ENCODE measurements around the gene N4BP2L2.
A peak's percentile ranks its signal among the peaks of the same experiment; 100 is the strongest.

The N4BP2L2 gene

DNA sequence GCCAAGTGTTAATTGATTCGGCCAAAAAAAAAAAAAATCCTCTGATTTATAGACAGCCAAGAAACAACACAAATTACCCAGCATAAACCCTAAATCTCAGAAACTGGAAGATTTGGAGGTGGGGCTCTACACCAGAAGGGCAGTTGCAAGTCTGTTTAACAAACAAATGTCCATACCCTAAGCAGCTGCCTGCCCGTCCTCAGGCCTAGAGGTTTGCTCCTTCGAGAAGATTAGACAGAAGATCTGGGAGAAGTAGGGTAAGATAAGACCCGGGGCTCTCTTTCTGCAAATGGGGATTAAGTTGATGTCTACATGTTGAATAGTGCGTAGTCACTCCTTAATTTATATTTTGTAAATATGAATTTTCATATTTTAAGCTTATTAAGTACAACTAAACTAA, 107.2 kb downstream of the N4BP2L2 start:
- TF ChIP-seq, protein P1, sequence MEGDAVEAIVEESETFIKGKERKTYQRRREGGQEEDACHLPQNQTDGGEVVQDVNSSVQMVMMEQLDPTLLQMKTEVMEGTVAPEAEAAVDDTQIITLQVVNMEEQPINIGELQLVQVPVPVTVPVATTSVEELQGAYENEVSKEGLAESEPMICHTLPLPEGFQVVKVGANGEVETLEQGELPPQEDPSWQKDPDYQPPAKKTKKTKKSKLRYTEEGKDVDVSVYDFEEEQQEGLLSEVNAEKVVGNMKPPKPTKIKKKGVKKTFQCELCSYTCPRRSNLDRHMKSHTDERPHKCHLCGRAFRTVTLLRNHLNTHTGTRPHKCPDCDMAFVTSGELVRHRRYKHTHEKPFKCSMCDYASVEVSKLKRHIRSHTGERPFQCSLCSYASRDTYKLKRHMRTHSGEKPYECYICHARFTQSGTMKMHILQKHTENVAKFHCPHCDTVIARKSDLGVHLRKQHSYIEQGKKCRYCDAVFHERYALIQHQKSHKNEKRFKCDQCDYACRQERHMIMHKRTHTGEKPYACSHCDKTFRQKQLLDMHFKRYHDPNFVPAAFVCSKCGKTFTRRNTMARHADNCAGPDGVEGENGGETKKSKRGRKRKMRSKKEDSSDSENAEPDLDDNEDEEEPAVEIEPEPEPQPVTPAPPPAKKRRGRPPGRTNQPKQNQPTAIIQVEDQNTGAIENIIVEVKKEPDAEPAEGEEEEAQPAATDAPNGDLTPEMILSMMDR (IDR thresholded peaks at IDR 0.05; ENCODE audit: low read depth, low read length), result no peak
- no peak overlapping the region for H3K4me3 ChIP-seq (ENCODE audit: low read depth, low read length)

- TF ChIP-seq, protein P1 (IDR thresholded peaks at IDR 0.05; ENCODE audit: low read depth, low read length), result no peak
- no peak overlapping the region for H3K4me3 ChIP-seq (ENCODE audit: low read depth, low read length)
These were observed 108.4 kb downstream of the N4BP2L2 start for GRCh38 chr13:32430018-32430747.

GRCh38 chr13:32429433-32429909, 109.1 kb downstream of the N4BP2L2 start:
- TF ChIP-seq, protein P1 (IDR thresholded peaks at IDR 0.05; ENCODE audit: low read depth, low read length), result no peak
- H3K4me3 ChIP-seq (ENCODE audit: low read depth, low read length), result no peak overlapping the region

DNA sequence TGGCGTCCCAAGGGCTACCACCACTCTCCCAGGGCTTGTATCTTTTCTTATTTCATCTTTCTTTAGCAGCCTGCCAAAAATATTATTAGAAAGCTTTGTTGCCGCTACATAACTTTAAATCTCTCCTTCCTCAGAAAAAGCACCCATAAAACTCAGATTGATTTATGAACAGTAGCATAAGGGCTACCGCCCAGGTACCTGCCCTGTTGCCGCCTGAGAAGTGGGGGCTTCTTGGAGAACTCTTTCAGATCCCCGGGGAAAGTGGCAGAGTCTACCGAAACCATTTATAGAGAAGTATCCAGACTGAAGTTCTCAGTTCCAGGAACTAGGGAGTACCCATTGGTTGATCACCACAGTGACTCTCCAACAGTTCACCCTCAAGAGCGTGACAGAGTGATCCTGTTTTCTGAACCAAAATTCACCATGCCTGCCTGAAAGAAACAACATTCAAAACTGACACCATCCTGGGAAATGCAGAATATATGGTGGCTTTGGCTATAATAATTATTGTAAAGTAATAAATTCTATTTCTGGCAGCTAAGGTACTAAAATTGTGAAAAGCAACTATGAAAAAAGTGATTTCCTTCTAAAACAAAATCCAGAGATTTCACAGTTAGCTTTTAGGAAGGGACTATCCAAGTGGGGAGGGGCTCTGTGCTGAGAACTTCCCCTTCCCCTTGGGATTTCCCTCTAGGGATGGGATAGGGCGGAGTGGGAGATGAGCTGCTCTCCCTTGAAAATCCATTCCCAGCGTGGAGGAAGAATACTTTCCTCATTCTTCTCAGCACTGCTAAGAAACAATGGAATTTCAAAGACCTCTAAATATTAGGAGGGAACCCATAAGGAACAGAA, 109.8 kb downstream of the N4BP2L2 start:
- TF ChIP-seq, protein P1 (IDR thresholded peaks at IDR 0.05; ENCODE audit: low read depth, low read length), result no peak
- H3K4me3 ChIP-seq (ENCODE audit: low read depth, low read length), result peak overlapping the region; percentile 72; the same call in 1 of the 2 replicates

DNA sequence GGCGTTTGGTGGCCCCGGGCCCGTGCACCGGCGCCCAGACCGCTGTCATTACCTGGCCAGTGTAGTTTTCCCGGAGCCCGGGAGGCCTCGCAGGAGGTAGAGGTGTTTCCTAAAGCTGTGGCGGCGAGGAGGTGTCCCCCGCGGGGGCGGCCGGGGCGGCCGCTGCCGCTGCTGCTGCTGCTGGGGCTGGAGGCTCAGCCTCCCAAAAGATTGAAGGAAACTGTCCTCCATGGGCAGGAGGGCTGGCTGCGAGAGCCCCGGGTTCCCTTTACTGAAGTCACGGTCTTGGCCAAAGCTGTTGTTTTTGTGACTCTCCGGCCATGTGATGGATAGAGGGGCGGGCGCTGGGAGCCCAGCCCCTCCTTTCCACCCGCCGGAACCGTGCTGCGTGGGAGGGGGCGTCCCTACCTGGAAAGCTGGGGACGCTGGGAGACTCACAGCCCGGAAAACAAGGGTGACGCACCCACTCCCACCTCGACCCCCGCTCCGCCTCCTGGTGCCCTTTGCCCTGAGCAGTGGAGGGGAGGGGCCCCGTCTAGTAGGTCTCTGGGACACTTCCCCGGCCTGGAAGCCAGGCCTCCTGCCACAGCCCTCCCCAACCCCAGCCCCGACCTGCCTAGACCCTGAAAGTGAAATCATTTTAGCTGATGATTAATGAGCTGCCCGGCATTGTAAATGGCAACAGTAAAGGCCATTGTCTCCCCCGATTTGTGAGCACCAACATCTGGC, 110.6 kb downstream of the N4BP2L2 start, which contains the start of gene N4BP2L1:
TSS of gene N4BP2L1 (minus strand) at position 279 of the 729 bp plus-strand sequence. CDS start at position 231, 48 bp downstream.
- peak within 1 kb of the TSS; percentile 72 for H3K4me3 ChIP-seq (ENCODE audit: low read depth, low read length)
- TF ChIP-seq, protein P1 (IDR thresholded peaks at IDR 0.05; ENCODE audit: low read depth, low read length), result no peak

GRCh38 chr13:32426990-32427851, 111.4 kb downstream of the N4BP2L2 start:
- TF ChIP-seq, protein P1 (IDR thresholded peaks at IDR 0.05; ENCODE audit: low read depth, low read length), result no peak

More at GRCh38 chr13:32426990-32427851, 111.4 kb downstream of the N4BP2L2 start:
- H3K4me3 ChIP-seq (ENCODE audit: low read depth, low read length), result peak overlapping the region; percentile 72
